HG03280 (cell line): ENCODE measurements around the gene AMD1.
"Not testable (repeated sequence)": the region's sequence is repeated elsewhere in the genome, so short reads cannot be mapped to it uniquely, and the experiment has no call there.

Source experiments
- ATAC-seq: cut with Tn5 transposase; IDR thresholded peaks from one replicate; pipeline ENCODE4 v1.9.1; 2021; ENCODE audit warnings: mild to moderate bottlenecking, moderate library complexity; ENCODE audit not compliant: unreplicated experiment

The AMD1 gene

GRCh38 chr6:110876806-110877564 is 2.4 kb downstream of the AMD1 start:
- ATAC-seq: no peak

- ATAC-seq: no peak
Measured at GRCh38 chr6:110877569-110877968, 3.0 kb downstream of the AMD1 start.

GRCh38 chr6:110878751-110879522 is 4.4 kb downstream of the AMD1 start:
- no peak for ATAC-seq

GRCh38 chr6:110880651-110881050 is 6.1 kb downstream of the AMD1 start:
- no peak for ATAC-seq

- no peak for ATAC-seq
Measured at GRCh38 chr6:110881546-110882273, 7.1 kb downstream of the AMD1 start.

GRCh38 chr6:110882274-110882619 is 7.7 kb downstream of the AMD1 start:
- no peak for ATAC-seq

- no peak for ATAC-seq
Measured at GRCh38 chr6:110882824-110883554, 8.4 kb downstream of the AMD1 start.

GRCh38 chr6:110884321-110884720 is 9.7 kb downstream of the AMD1 start:
- no peak for ATAC-seq

DNA sequence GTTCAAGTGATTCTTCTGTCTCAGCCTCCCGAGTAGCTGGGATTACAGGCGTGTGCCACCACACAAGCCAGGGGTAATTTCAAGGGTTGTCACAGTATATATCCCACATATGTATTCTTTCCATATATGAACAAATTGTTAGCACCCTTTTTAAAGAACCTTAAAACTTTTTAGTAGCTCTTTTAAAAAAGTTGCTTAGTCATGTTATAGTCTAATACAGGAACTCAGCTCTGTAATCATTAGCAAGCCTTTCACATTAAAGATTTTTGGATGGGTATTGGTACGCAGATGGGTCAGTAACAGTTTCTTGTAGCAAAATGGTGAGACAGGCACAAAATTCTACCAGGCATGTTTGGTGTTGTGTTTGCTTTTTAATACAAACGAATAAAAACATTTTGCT is 10.9 kb downstream of the AMD1 start:
- ATAC-seq: no peak

DNA sequence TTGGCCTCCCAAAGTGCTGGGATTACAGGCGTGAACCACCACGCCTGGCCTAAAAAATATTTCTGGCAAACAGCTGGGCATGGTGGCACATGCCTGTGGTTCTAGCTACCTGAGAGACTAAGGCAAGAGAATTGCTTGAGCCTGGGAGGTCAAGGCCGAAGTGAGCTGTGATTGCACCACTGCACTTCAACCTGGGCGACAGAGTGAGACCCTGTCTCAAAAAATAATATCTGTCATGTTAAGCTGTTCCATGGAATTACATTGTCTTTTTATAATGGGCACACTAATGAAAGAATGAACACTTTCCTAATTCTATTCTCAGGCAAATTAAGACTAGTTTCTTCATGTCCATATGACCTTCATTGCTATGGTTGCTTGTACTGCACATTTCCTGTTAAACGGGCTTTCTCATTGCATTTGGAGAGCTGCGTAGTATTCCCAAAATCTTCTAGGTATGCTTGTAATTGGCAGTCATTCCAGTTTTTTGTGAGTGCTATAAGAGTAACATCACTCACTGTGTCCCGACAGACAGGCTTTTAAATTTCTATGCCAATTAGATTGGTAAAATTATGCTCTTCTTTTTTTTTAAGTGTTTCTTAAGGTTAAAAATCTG is 12.1 kb downstream of the AMD1 start:
- no peak for ATAC-seq

DNA sequence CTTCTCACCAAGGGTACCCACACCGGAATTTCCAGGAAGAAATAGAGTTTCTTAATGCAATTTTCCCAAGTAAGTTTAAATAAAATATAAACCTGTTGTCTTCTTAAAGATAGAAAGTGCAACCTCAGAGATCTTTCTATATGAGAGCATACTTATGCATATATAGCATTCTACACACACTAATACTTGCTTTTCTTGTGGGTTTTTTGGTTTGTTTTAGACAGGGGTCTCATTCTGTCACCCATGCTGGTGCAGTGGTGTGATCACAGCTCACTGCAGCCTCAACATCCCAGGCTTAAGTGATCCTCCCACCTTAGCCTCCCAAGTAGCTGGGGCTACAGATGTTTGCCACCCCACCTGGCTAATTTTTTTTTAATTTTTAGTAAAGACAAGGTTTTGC is 15.7 kb downstream of the AMD1 start:
- ATAC-seq: no peak

DNA sequence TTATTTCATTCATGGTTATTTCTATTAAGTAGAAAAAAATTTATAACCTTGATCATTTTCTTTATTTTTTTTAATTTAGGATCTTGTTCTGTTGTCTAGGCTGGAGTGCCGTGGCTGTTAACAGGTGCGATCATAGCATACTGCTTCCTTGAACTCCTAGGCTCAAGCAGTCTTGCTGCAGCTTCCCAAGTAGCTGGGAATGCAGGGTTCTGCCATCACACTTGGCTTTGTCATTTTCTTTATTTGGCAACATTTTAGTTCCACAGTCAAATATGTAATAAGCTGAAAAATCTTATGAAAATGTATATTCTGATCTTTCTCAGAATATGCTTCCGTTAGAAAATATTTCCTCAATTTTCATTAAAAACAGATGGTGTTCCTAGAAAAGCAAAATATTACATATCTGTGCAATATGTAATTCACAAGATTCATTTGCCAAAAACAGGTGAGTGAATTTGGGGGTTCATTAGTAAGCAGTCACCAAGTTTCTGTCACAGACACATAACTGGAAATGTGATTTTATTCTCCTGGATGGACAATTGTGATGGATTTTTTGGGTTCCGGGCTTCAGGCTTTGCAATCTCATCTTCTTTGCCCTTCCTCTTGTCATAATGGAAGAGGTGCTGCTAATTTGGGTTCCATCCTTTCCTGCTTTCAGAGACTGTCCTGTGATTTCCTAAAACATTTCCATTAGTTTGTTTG is 21.5 kb downstream of the AMD1 start:
- no peak for ATAC-seq

- ATAC-seq: no peak
Measured at GRCh38 chr6:110897433-110897832, 22.8 kb downstream of the AMD1 start.

- ATAC-seq: no peak
Measured at GRCh38 chr6:110898111-110898510, 23.5 kb downstream of the AMD1 start.

GRCh38 chr6:110900028-110900598 is 25.5 kb downstream of the AMD1 start:
- no peak for ATAC-seq

GRCh38 chr6:110901601-110902000 is 27.0 kb downstream of the AMD1 start:
- not testable (repeated sequence) for ATAC-seq

DNA sequence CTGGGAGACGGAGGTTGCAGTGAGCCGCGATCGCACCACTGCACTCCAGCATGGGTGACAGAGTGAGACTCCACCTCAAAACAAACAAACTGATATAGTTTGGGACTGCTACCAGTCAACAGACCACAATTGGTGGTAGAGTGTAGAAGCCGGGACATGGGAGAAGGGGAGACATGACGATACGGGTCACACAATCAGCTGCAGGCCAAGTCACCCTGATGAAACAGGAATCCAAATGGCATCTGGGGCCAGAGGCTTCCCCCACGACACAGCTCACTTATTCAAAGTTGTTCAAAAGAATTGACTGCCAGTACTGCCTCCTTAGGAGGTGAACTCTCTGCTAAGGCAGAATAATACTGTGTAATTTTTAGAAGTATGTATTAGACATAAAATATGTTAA is 27.5 kb downstream of the AMD1 start:
- ATAC-seq: no peak

DNA sequence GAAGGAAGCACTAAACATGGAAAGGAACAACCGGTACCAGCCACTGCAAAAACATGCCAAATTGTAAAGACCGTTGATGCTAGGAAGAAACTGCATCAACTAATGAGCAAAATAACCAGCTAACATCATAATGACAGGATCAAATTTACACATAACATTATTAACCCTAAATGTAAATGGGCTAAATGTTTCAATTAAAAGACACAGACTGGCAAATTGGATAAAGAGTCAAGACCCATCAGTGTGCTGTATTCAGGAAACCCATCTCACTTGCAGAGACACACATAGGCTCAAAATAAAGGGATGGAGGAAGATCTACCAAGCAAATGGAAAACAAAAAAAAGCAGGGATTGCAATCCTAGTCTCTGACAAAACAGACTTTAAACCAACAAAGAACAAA is 31.7 kb downstream of the AMD1 start:
- not testable (repeated sequence) for ATAC-seq

- ATAC-seq: no peak
Measured at GRCh38 chr6:110930781-110931180, 56.2 kb downstream of the AMD1 start.

GRCh38 chr6:110933912-110934311 is 59.3 kb downstream of the AMD1 start:
- no peak for ATAC-seq
